Activated T-helper 1 cell treated with Interleukin-2 at 50 U/mL for 16 hours (primary cell): ENCODE data around the gene ATRX.
"Not testable (repeated sequence)": the region's sequence is repeated elsewhere in the genome, so short reads cannot be mapped to it uniquely, and the experiment has no call there.

Source experiments
- DNase-seq: peaks from one replicate; pipeline ENCODE4 v3.0.0-alpha.2; 2020; ENCODE audit warnings: low read depth

The ATRX gene, protein sequence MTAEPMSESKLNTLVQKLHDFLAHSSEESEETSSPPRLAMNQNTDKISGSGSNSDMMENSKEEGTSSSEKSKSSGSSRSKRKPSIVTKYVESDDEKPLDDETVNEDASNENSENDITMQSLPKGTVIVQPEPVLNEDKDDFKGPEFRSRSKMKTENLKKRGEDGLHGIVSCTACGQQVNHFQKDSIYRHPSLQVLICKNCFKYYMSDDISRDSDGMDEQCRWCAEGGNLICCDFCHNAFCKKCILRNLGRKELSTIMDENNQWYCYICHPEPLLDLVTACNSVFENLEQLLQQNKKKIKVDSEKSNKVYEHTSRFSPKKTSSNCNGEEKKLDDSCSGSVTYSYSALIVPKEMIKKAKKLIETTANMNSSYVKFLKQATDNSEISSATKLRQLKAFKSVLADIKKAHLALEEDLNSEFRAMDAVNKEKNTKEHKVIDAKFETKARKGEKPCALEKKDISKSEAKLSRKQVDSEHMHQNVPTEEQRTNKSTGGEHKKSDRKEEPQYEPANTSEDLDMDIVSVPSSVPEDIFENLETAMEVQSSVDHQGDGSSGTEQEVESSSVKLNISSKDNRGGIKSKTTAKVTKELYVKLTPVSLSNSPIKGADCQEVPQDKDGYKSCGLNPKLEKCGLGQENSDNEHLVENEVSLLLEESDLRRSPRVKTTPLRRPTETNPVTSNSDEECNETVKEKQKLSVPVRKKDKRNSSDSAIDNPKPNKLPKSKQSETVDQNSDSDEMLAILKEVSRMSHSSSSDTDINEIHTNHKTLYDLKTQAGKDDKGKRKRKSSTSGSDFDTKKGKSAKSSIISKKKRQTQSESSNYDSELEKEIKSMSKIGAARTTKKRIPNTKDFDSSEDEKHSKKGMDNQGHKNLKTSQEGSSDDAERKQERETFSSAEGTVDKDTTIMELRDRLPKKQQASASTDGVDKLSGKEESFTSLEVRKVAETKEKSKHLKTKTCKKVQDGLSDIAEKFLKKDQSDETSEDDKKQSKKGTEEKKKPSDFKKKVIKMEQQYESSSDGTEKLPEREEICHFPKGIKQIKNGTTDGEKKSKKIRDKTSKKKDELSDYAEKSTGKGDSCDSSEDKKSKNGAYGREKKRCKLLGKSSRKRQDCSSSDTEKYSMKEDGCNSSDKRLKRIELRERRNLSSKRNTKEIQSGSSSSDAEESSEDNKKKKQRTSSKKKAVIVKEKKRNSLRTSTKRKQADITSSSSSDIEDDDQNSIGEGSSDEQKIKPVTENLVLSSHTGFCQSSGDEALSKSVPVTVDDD (N-terminal part only)

DNA sequence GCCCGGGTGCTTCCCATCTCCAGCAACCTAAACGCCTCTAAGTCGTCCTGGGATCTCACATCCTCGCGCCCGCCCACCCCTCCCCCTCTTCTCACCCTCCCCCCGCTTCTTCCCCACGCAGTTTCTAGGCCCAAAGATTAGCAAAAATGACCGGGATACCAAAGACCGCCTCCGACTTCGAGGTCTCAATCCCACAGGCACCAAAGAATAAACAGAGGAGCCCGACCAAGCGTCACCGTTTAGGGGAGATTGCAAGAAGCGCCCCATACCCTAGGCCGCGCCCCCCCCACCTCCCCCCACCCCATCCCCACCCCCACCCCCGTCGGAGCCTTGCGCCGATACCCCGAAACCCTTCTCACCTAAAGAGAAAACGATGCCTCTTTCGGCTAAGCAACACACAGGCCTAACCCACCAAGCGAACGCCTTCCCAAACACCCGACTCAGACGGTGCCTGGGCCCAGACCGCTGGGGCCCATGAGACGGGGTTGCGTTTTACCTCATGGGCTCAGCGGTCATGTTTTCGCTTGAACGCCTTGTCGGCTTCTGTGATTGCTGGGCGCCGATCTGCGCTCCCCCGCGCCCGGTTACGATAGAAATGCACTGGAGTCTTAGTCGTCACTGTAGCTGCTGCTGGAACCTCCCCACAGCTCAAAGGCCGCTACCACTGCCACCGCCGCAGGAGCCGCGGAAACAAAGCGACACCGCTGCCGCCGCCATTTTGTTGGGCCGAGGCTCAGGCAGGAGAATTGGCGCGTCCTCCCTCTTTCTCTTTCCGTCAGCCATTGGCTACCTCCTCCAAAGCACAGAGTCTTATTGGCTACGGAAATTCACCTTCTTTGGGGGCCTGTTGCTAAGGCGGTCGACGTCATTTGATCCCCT lies at the start of gene ATRX:
TSS of gene ATRX (minus strand) at position 731 of the 879 bp plus-strand sequence. CDS start at position 516, 215 bp downstream.
- DNase-seq, result peak; percentile 57

DNA sequence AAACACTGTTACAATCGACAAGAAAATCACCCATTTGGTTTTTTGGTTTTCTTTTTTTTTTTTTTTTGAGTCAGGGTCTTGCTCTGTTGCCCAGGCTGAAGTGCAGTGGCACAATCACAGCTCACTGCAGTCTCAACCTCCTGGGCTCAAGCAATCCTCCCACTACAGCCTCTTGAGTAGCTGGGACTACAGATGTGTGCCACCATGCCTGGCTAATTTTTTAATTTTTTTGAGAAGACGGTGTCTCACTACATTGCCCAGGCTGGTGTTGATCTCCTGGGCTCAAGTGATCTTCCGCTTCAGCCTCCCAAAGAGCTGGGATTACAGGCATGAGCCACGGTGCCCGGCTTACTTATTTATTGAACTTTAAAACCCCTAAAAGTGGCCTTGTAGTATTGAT lies 45.5 kb upstream of the ATRX start:
- DNase-seq, result not testable (repeated sequence)

DNA sequence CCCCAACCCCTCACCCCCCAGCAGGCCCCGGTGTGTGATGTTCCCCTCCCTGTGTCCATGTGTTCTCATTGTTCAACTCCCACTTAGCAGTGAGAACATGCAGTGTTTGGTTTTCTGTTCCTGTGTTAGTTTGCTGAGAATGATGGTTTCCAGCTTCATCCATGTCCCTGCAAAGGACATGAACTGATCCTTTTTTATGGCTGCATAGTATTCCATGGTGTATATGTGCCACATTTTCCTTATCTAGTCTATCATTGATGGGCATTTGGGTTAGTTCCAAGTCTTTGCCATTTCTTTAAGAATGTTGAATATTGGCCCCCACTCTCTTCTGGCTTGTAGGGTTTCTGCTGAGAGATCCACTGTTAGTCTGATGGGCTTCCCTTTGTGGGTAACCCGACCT lies 36.0 kb upstream of the ATRX start:
- DNase-seq, result not testable (repeated sequence)

DNA sequence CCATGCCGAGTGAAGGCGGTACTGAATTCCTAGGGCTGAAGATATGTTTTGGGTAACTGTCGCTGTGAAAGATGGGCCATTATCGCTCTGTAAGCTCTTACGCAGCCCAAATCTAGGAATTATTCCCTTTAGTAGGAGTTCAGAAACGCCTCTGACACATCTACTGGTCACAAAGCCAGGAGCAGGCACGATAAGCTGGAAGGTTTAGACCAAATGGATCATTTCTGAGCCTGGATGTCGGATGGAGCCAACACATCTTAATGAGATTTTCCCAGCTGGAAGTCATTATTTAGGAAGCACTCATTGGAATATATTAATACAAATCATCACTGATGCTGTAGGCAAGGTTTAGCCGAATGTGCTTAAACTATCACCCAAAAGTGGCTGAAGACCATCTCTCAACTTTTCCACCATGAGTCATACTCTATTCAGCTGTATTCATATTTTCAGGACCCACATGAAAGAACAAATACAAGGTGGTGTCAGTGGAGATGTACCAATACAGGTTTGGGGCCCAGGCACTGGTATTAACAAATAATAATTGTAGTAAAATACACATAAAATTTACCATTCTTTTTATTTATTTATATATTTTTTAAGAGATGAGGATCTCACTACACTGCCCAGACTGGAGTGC lies 34.2 kb upstream of the ATRX start:
- no peak for DNase-seq

DNA sequence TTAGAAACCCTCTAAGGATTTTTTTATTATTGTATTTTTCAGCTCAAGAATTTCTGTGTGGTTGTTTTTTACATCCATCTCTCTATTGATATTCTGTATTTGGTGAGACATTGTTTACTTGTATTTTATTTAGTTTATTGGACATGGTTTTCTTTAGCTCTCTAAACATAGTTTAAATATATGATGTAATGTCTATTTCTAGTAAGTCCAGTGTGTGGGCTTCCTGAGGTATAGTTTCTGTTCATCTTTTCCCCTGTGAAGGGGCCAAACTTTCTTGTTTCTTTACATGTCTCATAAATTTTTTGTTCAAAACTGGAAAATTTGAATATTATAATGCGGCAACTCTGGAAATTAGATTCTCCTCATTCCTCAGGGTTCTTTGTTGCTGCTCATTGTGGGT lies 28.2 kb upstream of the ATRX start:
- DNase-seq, result no peak

DNA sequence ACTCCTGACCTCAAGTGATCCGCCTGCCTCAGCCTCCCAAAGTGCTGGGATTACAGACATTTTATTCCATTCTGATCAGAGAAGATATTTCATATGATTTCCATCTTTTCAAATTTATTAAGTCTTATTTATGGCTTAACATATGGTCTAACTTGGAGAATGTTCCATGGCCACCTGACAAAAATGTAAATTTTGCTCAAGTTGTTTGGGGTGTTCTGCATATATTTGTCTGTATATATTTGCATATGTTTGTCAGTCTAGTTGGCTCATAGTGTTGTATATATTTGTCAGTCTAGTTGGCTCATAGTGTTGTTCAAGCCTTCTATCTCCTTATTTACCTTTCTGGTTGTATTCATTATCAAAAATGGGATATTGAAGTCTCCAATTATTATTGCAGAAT lies 16.2 kb upstream of the ATRX start:
- no peak for DNase-seq

DNA sequence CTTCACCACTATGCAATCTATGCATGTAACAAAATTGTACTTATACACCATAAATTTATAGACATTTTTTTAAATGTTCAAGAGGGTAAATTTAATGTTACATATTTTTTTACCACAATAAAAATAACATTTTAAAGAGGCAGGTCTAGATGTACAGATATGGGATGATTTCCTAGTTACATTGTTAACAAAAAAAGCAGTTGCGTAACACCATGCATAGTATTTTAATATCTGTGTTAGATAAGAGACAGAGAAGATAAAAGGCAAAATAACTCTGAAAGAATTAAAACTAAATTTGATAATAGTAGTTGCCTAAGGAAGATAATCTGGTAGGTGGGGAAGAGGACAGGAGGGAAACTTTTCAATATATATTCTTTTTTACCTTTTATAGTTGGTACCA lies 9.1 kb upstream of the ATRX start:
- DNase-seq, result no peak

DNA sequence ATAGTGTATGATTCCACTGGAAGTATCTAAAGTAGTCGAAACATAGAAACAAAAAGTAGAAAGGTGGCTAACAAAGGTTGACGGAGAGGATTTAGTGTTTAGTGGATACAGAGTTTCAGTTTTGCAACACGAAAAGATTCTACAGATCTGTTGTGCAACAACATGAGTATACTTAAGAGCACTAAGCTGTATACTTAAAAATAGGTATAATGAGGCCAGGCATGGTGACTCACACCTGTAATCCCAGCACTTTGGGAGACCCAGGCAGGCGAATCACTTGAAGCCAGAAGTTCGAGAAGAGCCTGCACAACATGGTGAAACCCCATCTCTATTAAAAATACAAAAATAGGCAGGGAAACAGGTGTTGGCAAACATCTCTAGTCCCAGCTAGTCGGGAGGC lies 7.9 kb upstream of the ATRX start:
- no peak for DNase-seq

DNA sequence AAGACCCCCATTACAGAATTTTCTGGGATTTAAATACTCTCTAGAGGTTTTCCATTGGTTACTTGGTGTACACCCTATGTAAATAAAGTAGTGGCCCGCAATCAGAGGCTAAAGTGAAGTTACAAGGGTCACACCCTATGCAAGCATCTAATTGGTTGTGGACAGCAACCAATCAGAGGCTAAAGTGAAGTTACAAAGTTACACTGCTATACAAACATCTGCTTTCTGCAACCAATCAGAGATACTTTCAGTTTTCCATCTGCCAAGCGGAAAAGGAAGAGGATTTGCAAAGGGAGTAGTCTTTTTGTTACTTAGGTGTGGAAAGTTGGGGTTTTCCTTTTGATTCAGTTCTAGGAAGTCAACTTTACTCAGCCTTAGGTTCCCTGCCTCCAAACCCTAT lies 2.0 kb upstream of the ATRX start:
- DNase-seq, result no peak

DNA sequence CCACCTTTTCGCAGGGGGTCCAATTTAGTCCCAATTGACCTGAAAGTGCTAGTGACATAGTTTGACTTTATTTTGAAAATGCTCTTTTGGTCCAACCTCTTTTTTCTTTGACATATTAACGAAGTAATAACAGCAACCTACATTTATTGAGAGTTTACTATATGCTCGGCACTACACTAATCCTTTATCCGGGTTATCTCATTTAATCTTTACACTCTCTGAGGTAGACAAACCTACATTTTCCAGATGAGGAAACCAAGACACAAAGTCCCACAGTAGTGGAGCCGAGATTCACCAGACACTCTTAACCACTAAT lies 307 bp upstream of the ATRX start:
- DNase-seq, result no peak

DNA sequence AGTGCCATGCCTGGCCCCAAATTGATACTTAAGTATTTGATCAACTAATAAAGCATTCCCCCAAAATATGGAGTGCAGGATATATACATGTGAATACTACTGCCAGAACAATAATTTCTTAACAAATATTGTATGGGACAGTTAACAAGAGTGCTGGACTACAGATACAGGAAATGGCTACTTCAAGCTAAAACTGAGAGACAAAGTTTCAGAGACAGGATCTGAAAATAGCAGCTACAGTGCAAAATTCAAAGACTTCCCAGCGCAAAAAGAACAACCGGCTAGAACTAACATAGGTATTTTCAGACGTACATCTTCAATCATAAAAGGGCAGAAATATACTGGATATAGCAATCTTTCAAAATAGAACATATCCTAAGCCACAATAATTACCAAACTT lies 6.3 kb downstream of the ATRX start:
- DNase-seq, result no peak

DNA sequence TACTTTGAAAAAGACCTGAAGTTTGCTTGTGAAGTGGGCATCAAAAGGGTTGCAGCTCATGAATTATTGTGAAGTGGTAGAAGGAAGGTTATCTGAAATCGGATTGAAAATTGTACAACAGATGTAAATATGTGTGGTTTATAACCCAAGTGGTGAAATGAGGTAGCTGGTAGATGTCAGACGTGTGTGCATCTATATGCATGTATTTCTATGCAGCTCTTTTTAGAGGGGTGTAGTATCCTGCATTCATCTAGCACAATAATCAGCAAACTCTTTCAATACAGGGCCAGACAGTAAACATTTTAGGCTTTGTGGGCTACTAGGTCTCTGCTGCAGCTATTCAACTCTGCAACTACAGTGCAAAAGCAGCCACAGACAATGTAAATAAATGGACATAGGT lies 9.4 kb downstream of the ATRX start:
- no peak for DNase-seq

DNA sequence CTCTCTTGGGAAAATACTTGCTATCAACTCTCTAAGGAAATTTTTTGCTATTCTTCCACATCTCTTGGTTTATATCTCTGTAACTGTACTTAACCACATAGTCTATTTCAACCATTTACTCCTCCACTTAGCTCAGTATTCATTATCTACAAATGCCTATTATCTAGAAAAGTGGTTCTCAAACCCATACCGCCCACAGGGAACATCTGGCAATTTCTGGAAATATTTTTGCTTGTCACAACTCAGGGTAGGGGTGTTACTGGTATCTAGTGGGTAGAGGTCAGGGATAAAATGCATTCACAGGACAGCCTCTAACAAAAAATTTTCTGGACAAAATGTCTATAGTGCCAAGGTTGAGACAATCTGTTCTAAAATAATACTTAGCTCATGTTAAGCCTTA lies 14.4 kb downstream of the ATRX start:
- no peak for DNase-seq

DNA sequence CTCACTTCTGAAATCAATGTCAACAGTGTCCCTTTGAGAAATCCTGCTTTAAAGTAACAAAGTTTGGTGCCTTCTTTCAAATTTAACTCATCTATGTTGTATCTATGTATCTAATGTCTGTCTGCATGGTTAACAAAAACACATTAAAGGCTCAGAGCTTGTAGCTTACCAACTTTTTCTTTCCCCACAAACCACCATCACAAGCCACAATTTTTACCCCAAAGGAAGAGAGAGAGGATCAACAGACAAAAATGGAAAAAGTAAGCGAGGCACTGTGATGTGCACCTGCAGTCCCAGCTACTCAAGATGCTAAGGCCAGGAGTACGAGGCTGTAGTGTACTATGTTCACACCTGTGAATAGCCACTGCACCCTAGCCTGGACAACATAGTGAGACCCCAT lies 17.2 kb downstream of the ATRX start:
- no peak for DNase-seq

DNA sequence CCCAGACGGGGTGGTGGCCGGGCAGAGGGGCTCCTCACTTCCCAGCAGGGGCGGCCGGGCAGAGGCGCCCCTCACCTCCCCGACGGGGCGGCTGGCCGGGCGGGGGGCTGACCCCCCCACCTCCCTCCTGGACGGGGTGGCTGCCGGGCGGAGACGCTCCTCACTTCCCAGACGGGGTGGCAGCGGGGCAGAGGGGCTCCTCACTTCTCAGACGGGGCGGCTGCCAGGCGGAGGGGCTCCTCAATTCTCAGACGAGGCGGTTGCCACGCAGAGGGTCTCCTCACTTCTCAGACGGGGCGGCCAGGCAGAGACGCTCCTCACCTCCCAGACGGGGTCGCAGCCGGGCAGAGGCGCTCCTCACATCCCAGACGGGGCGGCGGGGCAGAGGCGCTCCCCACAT lies 19.8 kb downstream of the ATRX start:
- DNase-seq, result not testable (repeated sequence)

DNA sequence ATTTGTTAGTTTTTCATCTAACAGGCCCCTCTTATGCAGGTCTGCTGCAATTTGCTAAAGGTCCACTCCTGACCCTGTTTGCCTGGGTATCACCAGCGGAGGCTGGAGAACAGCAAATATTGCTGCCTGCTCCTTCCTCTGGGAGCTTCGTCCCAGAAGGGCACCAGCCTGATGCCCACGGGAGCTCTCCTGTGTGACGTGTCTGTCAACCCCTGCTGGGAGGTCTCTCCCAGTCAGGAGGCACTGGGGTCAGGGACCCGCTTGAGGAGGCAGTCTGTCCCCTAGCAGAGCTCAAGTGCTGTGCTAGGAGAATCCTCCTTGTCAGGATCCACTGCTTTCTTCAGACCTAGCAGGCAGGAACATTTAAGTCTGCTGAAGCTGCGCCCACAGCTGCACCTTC lies 30.5 kb downstream of the ATRX start:
- no peak for DNase-seq

DNA sequence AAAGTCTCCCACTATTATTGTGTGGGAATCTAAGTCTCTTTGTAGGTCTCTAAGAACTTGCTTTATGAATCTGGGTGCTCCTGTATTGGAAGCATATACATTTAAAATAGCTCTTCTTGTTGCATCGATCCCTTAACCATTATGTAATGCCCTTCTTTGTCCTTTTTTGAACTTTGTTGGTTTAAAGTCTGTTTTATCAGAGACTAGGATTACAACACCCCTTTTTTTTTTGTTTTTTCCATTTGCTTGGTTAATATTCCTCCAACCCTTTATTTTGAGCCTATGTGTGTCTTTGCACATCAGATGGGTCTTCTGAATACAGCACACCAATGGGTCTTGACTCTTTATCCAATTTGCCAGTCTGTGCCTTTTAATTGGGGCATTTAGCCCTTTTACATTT lies 32.1 kb downstream of the ATRX start:
- DNase-seq, result not testable (repeated sequence)

DNA sequence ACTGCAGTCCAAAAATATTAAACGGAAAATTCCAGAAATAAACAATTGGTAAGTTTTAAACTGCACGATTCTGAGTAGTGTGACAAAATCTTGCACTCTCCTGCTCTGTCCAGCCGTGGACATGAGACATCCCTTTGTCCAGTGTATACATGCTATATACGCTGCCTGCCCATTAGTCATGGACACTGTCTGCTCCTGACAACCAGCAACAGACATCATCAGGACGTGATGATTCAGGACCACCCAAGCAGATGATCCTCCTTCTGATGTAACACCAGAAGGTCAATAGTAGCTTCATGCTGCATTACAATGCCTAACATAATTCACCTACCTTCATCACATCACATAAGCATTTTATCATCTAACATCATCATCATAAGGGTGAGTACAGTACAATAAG lies 36.3 kb downstream of the ATRX start:
- no peak for DNase-seq

DNA sequence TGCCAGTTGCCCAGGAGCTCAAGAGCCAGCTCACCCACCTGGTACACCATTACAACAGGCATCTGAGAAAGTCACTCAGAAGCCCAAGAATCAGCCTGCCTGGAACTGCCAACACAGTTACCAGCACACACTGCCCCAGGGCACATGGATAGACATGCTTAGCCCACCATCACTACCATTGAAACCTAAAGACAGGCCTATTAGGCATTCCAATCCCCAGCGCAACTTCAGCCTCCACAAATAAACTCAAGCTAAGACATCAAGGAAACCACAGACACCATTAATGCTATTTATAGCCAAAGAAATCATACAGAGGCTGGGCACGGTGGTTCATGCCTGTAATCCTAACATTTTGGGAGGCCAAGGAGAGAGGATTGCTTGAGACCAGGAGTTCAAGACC lies 42.3 kb downstream of the ATRX start:
- no peak for DNase-seq

DNA sequence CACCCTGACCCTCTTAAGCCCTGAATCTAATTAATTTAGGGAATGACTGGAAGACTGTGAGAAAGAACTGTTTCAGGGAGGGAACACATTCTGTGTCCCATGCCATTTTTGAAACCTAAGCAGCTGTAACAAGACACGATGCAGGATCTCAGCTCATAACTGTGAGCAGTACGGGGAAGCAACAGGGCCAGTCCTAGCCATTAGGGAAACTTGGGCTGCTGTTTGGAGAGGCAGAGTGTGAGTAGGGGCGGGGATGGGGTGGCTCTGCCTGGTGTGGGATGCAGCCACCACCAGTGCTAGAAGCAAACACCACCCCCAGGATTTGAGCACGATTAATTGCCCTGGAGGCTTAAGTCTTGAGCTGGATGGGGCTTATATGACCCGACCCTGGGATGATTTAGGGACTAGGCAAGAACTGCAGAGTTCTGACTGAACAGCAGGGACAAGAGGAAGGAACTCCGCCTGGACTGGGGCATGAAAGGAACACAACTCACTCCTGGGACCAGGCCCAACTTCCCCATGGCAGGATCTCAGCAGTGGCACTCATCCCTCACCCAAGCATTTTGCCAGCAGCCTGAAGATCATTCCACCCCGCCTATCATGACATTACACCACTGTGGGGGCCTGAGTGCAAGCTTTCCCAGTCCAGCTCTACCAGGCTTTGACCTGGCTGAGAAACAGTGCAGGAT lies 43.1 kb downstream of the ATRX start:
- no peak for DNase-seq
